ENCODE data around the gene INSC.
A peak's percentile ranks its signal among the peaks of the same experiment; 100 is the strongest.

INSC gene

GRCh38 chr11:15190611-15191010 is 75.9 kb downstream of the INSC start:
- DNase-seq = no peak

- no peak for DNase-seq
Measured at GRCh38 chr11:15192005-15192556, 77.4 kb downstream of the INSC start.

GRCh38 chr11:15194671-15195415 is 80.1 kb downstream of the INSC start:
- no peak for DNase-seq

- no peak for DNase-seq
Measured at GRCh38 chr11:15195454-15196200, 80.9 kb downstream of the INSC start.

GRCh38 chr11:15196704-15197103 is 82.0 kb downstream of the INSC start:
- no peak for DNase-seq

GRCh38 chr11:15197696-15198095 is 83.0 kb downstream of the INSC start:
- DNase-seq = no peak

- DNase-seq = no peak
Measured at GRCh38 chr11:15198284-15198683, 83.6 kb downstream of the INSC start.

GRCh38 chr11:15199693-15200092 is 85.0 kb downstream of the INSC start:
- DNase-seq = no peak

- no peak for DNase-seq
Measured at GRCh38 chr11:15200696-15201095, 86.0 kb downstream of the INSC start.

GRCh38 chr11:15201586-15201985 is 86.9 kb downstream of the INSC start:
- DNase-seq = no peak

- no peak for DNase-seq
Measured at GRCh38 chr11:15202626-15203025, 87.9 kb downstream of the INSC start.

- no peak for DNase-seq
Measured at GRCh38 chr11:15204711-15205110, 90.0 kb downstream of the INSC start.

- DNase-seq = no peak
Measured at GRCh38 chr11:15206791-15207190, 92.1 kb downstream of the INSC start.

- peak; percentile 24 for DNase-seq
Measured at GRCh38 chr11:15208378-15209222, 93.9 kb downstream of the INSC start.

- DNase-seq = no peak
Measured at GRCh38 chr11:15212876-15213275, 98.2 kb downstream of the INSC start.

- no peak for DNase-seq
Measured at GRCh38 chr11:15213471-15214231, 98.9 kb downstream of the INSC start.

- DNase-seq = no peak
Measured at GRCh38 chr11:15215005-15215404, 100.3 kb downstream of the INSC start.

GRCh38 chr11:15216678-15217077 is 102.0 kb downstream of the INSC start:
- DNase-seq = no peak

GRCh38 chr11:15217416-15217815 is 102.7 kb downstream of the INSC start:
- no peak for DNase-seq

- DNase-seq = no peak
Measured at GRCh38 chr11:15222777-15223176, 108.1 kb downstream of the INSC start.

GRCh38 chr11:15223318-15223717 is 108.6 kb downstream of the INSC start:
- DNase-seq = no peak

- no peak for DNase-seq
Measured at GRCh38 chr11:15224466-15224865, 109.7 kb downstream of the INSC start.
